OCI-LY3 (cell line): ENCODE measurements around the gene GPR62.

Experiments
- CTCF ChIP-seq: fragments of 200-600, 300-600 bp; sonication (generic); IDR thresholded peaks from 2 replicates; pipeline ENCODE4 v1.5.1; 2014; ENCODE audit warnings: antibody characterized with exemption, low read length, low read depth
- EZH2phosphoT487 ChIP-seq: fragments of 200-600 bp; shearing (Covaris generic); IDR thresholded peaks from 2 replicates; pipeline ENCODE4 v1.6.1; 2018; ENCODE audit warnings: antibody characterized with exemption, mixed run types, low read depth

- TF ChIP-seq EZH2phosphoT487 (no peak), CTCF (no peak)
These were observed 33.3 kb downstream of the GPR62 start for GRCh38 chr3:51988286-51989146.
